Measurements from ENCODE around the gene CRIP3.

GRCh38 chr6:43331470-43331869, 22.8 kb upstream of the CRIP3 start:
- TF ChIP-seq CTCF (IDR thresholded peaks at IDR 0.05): no peak
- no peak for TF ChIP-seq POLR2A (IDR thresholded peaks at IDR 0.05)
